GM21515 (cell line): ENCODE measurements around the gene CPLANE1.
"Not testable (repeated sequence)": the region's sequence is repeated elsewhere in the genome, so short reads cannot be mapped to it uniquely, and the experiment has no call there.

Source experiments
- ATAC-seq: cut with Tn5 transposase; IDR thresholded peaks from one replicate; pipeline ENCODE4 v1.9.1; 2021; ENCODE audit not compliant: unreplicated experiment

CPLANE1 gene

DNA sequence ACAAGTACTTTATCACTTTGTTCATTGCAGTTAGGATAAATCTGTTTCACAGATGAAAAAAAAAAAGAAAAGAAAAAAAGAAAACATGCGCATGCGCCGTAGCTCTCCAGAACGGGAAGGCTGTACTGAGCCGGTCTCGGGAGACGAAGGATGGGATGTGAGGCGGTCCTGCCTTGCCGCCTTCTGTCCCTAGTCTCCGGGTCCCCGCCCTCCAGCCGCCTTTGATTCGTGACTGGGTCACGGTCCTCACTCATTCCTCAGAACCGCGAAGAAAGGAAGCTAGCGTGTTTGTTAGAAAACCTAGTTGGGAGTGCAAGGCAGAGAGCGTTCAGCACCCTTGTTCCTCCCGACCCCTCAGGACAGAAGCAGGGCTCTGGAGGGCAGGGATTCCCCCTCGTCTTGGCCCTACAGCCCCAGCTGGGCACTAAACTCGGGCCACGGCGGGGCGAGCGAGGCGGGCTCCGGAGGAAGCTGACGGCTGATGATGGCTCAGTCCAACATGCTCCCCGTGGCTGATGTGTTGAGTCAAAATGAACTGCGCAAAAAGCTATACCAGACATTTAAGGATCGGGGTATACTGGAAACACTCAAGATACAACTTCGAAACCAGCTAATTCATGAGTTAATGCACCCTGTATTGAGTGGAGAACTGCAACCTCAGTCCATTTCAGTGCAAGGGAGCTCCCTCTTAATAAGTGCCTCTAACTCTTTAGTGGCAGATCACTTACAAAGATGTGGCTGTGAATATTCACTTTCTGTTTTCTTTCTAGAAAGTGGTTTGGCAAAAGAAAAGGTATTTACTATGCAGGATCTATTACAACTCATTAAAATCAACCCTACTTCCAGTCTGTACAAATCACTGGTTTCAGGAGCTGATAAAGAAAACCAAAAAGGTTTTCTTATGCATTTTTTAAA is 40.0 kb downstream of the CPLANE1 start:
- peak; percentile 53 for ATAC-seq

DNA sequence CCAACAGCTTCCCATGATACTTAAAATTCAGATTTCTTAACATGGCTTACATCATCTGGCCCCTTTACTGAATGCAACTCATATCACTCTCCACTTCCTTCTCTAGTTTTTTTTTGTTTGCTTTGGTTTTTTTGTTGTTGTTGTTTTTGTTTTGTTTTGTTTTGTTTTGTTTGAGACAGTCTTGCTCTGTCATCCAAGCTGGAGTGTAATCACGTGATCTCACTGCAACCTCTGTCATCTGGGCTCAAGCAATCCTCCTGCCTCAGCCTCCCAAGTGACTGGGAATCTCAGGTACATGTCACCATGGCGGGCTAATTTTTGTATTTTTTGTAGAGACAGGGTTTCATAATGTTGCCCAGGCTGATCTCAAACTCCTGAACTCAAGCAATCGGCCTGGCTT is 41.4 kb downstream of the CPLANE1 start:
- ATAC-seq, result no peak

GRCh38 chr5:37206736-37207135 is 42.4 kb downstream of the CPLANE1 start:
- no peak for ATAC-seq

GRCh38 chr5:37198842-37199241 is 50.3 kb downstream of the CPLANE1 start:
- ATAC-seq, result no peak

DNA sequence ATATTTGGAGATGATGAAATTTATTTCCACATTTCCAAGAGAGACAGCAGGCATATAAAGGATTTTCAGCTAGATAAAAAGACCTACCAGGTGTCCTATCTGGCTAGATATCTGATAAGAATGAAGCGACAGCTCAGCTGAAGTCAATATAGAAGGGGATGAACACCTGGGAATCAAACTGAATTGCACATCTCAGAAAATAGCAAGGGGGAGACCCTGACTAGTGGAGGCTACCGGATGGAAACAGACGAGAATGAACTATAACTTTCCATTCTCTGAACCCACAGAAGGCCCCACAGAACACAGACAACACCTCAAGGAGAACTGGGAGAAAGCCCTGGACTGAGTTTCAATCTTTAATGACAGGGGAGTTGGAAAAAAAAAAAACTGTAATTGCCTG is 51.1 kb downstream of the CPLANE1 start:
- no peak for ATAC-seq

DNA sequence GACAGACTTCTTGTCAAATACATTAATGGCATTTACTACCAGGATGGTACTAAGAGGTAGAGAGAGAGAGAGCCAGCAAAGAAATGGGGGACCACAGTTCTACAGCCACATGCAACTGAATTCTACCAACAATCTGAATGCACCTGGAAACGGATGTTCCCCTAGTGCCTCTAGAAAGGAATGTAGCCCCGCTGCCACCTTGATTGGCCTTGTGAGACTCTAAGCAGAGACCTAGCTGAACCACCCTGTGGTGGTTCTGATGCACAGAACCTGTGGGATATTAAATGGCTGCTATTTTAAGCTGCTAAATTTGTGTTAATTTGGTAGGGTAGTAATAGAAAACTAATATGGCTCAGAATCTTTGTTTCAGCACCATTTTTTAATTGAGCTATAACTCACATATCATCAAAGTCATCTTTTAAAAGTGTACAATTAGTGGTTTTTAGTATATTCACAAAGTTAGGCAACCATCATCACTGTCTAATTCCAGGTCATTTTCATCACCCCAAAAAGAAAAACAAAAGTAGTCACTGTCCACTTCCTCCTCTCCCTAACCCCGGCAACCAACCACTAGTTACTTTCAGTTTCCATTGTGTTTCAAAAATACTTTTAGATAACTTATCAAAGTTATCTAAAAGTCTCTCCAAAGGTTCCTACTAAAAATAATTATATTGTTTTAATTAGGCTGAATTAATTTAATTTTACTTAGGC is 51.7 kb downstream of the CPLANE1 start:
- ATAC-seq, result peak; percentile 86

DNA sequence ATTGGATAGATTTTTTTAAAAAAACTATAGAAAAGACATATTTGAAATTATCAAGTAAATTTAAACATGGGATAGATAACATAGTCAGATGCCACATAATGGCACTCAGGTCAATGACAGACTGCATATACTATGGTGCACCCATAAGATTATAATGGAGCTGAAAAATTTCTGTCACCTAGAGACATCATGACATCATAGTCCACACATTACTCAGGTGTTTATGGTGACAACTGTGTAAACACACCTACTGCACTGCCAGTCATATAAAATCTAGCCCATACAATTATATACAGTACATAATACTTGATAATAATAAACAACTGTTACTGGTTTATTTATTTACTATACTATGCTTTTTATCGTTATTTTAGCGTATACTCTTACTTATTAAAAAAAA is 58.6 kb downstream of the CPLANE1 start:
- ATAC-seq, result no peak

- ATAC-seq, result no peak
Observed at GRCh38 chr5:37189355-37189754, 59.8 kb downstream of the CPLANE1 start.

- ATAC-seq, result no peak
Observed at GRCh38 chr5:37187465-37187977, 61.7 kb downstream of the CPLANE1 start.

- peak; percentile 88 for ATAC-seq
Observed at GRCh38 chr5:37184748-37185364, 64.3 kb downstream of the CPLANE1 start.

- no peak for ATAC-seq
Observed at GRCh38 chr5:37182667-37183066, 66.5 kb downstream of the CPLANE1 start.

- ATAC-seq, result no peak
Observed at GRCh38 chr5:37174928-37175327, 74.2 kb downstream of the CPLANE1 start.

- no peak for ATAC-seq
Observed at GRCh38 chr5:37172957-37173356, 76.2 kb downstream of the CPLANE1 start.

DNA sequence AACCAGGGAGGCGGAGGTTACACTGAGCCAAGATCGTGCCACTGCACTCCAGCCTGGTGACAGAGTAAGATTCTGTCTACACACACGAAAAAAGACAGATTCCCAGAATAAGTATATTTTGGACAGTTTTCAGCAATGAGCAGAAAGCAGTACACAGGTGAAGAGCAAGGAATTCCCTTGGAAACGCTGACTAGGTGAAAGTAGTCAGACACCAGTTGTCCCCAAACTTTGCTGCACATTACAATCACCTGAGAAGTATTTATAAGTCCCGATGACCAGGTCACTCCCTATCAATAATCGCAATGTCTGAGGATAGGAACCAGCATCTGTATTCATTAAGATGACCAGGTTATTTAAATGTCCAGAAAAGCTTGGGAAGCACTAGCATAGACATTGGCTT is 78.3 kb downstream of the CPLANE1 start:
- ATAC-seq, result no peak

GRCh38 chr5:37166197-37166596 is 83.0 kb downstream of the CPLANE1 start:
- no peak for ATAC-seq

DNA sequence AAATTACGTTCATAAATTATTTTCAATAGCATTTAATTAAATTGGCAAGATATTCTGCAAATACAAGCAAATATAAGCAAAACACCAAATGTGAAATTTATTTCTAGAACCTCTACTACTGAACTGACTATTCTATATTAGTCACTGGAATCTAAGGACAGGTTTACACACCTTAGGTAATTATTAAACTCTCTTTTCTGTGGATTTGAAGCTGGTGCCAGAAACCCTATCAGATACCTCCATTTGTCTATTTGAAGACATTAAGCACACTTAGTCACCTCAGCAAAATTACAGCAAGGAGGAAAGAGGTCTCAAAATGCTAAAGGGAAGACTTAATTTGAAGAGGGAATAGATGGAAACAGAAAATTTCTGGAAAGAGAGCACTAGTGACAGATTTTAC is 83.4 kb downstream of the CPLANE1 start:
- no peak for ATAC-seq

GRCh38 chr5:37153661-37154060 is 95.5 kb downstream of the CPLANE1 start:
- no peak for ATAC-seq

GRCh38 chr5:37146896-37147295 is 102.3 kb downstream of the CPLANE1 start:
- no peak for ATAC-seq

- no peak for ATAC-seq
Observed at GRCh38 chr5:37136694-37137093, 112.5 kb downstream of the CPLANE1 start.

- not testable (repeated sequence) for ATAC-seq
Observed at GRCh38 chr5:37135312-37135711, 113.9 kb downstream of the CPLANE1 start.

DNA sequence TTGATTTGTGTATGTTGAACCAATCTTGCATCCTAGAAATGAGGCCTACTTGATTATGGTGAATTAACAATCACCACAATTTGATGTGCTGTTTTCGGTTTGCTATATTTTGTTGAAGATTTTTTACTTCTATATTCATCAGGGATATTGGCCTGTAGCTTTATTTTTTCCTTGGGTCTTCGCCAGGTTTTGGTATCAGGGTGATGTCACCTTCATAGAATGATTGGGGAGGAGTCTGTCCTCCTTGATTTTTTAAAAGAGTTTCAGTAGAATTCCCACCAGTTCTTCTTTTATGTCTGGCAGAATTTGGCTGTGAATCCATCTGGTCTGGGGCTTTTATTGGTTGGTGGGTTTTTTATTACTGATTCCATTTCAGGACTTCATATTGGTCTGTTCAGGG is 115.2 kb downstream of the CPLANE1 start:
- no peak for ATAC-seq

DNA sequence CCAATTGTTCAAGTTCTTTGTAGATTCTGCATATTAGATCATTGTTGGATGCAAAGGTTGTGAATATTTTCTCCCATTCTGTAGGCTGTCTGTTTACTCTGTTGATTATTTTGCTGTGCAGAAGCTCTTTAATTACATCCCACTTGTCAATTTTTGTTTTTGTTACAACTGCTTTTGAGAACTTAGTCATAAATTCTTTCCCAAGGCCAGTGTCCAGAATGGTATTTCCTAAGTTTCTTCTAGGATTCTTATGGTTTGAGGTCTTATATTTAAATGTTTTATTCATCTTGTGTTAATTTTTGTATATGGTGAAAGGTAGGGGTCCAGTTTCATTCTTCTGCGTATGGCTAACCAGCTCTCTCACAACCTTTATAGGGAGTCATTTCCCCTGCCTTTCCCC is 116.5 kb downstream of the CPLANE1 start:
- no peak for ATAC-seq
